Breast epithelium (tissue), 4 donors: Measurements from ENCODE around the gene STEAP1. TPM values are rescaled to one million over a fixed set of nuclear protein-coding genes. Genes with fewer than 3 reads are reported as not detected.

ENCODE experiments used
- DNase-seq, 2 donors: peaks; one replicate each; pipeline ENCODE4 v3.0.0-alpha.2; 2019; ENCODE audit warnings: low spot score in 2 of 2
- H3K27ac ChIP-seq, 2 donors: fragments of 200-600 bp; sonication (generic) in 1 of 2; one replicate each; pipeline ENCODE4 v1.5.1; 2016 to 2019; ENCODE audit warnings: mild to moderate bottlenecking in 1 of 2
- H3K27me3 ChIP-seq, 2 donors: fragments of 200-600 bp; sonication (generic) in 1 of 2; one replicate each; pipeline versions ENCODE4 v1.5.1 to v1.6.0; 2017 to 2019; ENCODE audit warnings: control low read depth in 1 of 2, mild to moderate bottlenecking in 1 of 2
- H3K36me3 ChIP-seq: fragments of 200-600 bp; one replicate; pipeline ENCODE4 v1.5.1; 2019
- H3K4me1 ChIP-seq, 2 donors: fragments of 200-600 bp; sonication (generic); one replicate each; pipeline ENCODE4 v1.5.1; 2016 to 2019; ENCODE audit warnings: control low read depth in 1 of 2
- H3K4me3 ChIP-seq, 3 donors: fragments of 200-600 bp; sonication (generic); 1 replicate in 2 of 3; 2 replicates in 1 of 3; pipeline ENCODE4 v1.5.1; 2016 to 2019; ENCODE audit warnings: mild to moderate bottlenecking in 3 of 3, moderate library complexity in 2 of 3
- H3K9me3 ChIP-seq, 2 donors: fragments of 200-600 bp; sonication (generic) in 1 of 2; one replicate each; pipeline ENCODE4 v1.5.1; 2016 to 2019; ENCODE audit warnings: control low read depth in 1 of 2
- POLR2A ChIP-seq: fragments of 450-650 bp; IDR thresholded peaks from one replicate; pipeline ENCODE4 v1.6.1; 2016; ENCODE audit warnings: antibody characterized with exemption, mild to moderate bottlenecking, moderate library complexity
- POLR2AphosphoS5 ChIP-seq, 3 donors: sonication (generic); formaldehyde crosslinking; IDR thresholded peaks; one replicate each; pipeline ENCODE4 v1.6.1; 2017; ENCODE audit warnings: antibody characterized with exemption in 3 of 3
- intact Hi-C: fragments of 100-400 bp; cut with DNase I; formaldehyde crosslinking; loops from one replicate; pipeline ENCODE4 v1.15.1; 2023; ENCODE audit warnings: low total_unique reads
- total RNA-seq, 3 donors: library from RNA; depleted of rRNA; stranded (reverse); fragments of >200 nt; gene quantifications; one replicate each; pipeline ENCODE4 v1.1.0, GENCODE V29; 2016
- TF ChIP-seq, protein P1 (sequence below), 3 donors: fragments of 450-650 bp; IDR thresholded peaks; one replicate each; pipeline ENCODE4 v1.5.1; 2016 to 2017; ENCODE audit warnings: antibody characterized with exemption in 3 of 3, mild to moderate bottlenecking in 3 of 3, moderate library complexity in 3 of 3

The STEAP1 gene
- total RNA-seq, 3 donors from 2014 or later: 19.2 to 75.1 (median 24.5) TPM

DNA sequence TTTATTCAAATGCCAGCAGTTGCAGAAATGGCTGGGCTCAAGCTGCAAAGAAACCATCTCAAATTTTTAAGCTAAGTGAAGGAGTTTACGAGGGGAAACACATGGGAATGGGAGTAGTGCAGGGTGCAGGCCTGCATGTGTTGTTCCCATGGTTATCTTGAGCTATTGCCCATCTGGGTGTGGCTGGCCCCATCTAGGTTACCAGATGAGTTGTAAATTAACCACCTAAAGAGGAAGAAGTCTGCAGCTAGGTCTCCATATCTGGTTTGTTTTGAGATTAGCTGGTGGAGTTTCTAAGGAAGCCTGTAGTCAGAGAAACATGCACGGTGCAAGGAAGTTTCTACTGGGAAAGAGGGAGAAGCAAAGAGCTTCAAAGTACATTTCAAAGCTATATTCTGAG, 34.0 kb downstream of the STEAP1 start:
- Histone ChIP-seq H3K27ac (no peak overlapping the region), H3K27me3 (no peaks in the 10 kb centered on the region), H3K4me3 (no peak overlapping the region), H3K9me3 (peaks cover 0 to 7% of the 10 kb centered on the region in 2 donors), H3K4me1 (no peaks in the 10 kb centered on the region), H3K36me3 (no peaks in the 10 kb centered on the region)
- intact Hi-C loops: no loop called here
- TF ChIP-seq, protein P1, sequence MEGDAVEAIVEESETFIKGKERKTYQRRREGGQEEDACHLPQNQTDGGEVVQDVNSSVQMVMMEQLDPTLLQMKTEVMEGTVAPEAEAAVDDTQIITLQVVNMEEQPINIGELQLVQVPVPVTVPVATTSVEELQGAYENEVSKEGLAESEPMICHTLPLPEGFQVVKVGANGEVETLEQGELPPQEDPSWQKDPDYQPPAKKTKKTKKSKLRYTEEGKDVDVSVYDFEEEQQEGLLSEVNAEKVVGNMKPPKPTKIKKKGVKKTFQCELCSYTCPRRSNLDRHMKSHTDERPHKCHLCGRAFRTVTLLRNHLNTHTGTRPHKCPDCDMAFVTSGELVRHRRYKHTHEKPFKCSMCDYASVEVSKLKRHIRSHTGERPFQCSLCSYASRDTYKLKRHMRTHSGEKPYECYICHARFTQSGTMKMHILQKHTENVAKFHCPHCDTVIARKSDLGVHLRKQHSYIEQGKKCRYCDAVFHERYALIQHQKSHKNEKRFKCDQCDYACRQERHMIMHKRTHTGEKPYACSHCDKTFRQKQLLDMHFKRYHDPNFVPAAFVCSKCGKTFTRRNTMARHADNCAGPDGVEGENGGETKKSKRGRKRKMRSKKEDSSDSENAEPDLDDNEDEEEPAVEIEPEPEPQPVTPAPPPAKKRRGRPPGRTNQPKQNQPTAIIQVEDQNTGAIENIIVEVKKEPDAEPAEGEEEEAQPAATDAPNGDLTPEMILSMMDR (IDR thresholded peaks at IDR 0.05): no peak
- TF ChIP-seq POLR2A: no peak
- no peak for TF ChIP-seq POLR2AphosphoS5 (IDR thresholded peaks at IDR 0.05)
- no peak for DNase-seq

- no peaks in the 10 kb centered on the region for H3K4me1 ChIP-seq
- H3K4me3 ChIP-seq: no peak overlapping the region
- no peaks in the 10 kb centered on the region for H3K36me3 ChIP-seq
- H3K27ac ChIP-seq: no peak overlapping the region
- no peak for DNase-seq
- no peaks in the 10 kb centered on the region for H3K27me3 ChIP-seq
- H3K9me3 ChIP-seq: peaks cover 0 to 7% of the 10 kb centered on the region in 2 donors
- intact Hi-C loops: no loop called here
- TF ChIP-seq, protein P1 (IDR thresholded peaks at IDR 0.05): no peak
- no peak for TF ChIP-seq POLR2A
These were observed 36.7 kb downstream of the STEAP1 start for GRCh38 chr7:90190995-90191394.

DNA sequence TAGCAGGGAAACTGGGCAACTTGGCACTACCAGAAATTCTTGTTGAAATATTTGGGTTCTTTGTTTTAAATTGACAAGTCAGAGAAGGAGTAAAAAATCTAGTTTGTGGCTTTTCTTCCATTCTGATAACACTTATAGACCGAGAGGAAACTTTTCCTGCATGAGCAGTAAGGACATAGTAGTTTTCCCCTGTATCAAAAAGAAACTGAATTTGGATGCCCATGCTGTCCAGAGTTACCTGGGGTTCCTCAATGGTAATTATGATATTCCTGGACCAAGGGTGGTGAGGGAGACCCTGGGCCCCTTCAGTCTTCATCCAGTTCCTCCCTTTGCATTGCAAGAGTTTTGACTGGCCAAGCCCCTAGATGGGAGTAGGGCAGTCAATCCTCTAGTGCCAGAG, 37.4 kb downstream of the STEAP1 start:
- no peak overlapping the region for H3K4me3 ChIP-seq
- H3K27ac ChIP-seq: no peak overlapping the region
- H3K9me3 ChIP-seq: peaks cover 0 to 7% of the 10 kb centered on the region in 2 donors
- no peaks in the 10 kb centered on the region for H3K27me3 ChIP-seq
- no peaks in the 10 kb centered on the region for H3K36me3 ChIP-seq
- TF ChIP-seq, protein P1 (IDR thresholded peaks at IDR 0.05): no peak
- TF ChIP-seq POLR2AphosphoS5 (IDR thresholded peaks at IDR 0.05): no peak
- DNase-seq: no peak
- intact Hi-C loops: no loop called here
- no peaks in the 10 kb centered on the region for H3K4me1 ChIP-seq

DNA sequence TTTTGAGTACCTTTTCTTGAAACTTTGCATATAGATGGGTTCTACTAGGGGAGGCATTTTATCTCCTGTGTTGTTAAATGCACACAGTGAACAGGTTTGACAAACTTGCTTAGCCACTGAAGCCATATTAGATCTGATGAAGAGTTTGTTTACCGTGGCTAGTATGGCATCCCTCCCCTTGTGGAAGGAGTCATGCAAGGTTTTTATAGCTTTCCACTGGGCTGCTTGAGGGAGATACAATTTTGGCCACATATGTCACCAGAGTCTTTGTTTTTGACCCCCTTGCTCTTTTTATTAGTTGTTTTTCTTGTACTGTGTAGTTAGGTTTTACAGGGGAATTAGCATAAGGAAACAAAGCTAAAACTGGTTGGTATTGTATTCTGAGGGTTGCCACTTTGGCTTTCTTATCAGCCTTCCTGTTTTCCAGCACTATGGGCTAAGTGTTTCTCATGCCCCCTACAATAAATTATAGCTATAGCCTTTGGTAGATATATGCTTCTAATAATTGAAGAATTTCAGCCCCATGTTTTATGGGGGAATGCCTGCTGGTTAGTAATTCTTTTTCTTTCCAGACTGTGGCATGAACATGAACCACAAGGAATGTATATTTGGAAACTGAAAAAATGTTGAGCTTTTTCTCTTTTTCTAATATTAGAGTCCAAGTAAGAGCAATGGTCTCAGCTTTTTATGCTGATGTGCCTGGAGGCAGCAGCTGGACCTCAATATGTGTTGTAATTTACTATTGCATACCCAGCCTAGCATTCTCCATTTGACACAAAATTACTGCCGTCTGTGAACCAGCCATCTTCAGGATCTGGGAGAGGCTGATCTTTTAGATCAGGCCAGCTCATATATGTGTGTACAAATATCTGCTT, 38.8 kb downstream of the STEAP1 start:
- H3K36me3 ChIP-seq: no peaks in the 10 kb centered on the region
- H3K4me3 ChIP-seq: no peak overlapping the region
- no peak for DNase-seq
- no peaks in the 10 kb centered on the region for H3K27me3 ChIP-seq
- no peak overlapping the region for H3K27ac ChIP-seq
- intact Hi-C loops: no loop called here
- peaks cover 0 to 7% of the 10 kb centered on the region in 2 donors for H3K9me3 ChIP-seq
- no peaks in the 10 kb centered on the region for H3K4me1 ChIP-seq
- TF ChIP-seq, protein P1 (IDR thresholded peaks at IDR 0.05): no peak
- no peak for TF ChIP-seq POLR2AphosphoS5 (IDR thresholded peaks at IDR 0.05)
- no peak for TF ChIP-seq POLR2A
